Stimulated activated memory B cell treated with anti-CD40 and anti-IgM and Interleukin-4, amounts not matched to agents 10 μg/mL and 1 μg/mL and 100 μg/mL, for 72 hours (primary cell): ENCODE data around the gene SLC24A3.

ENCODE experiments used
- ATAC-seq: fragments of 150-1000 bp; cut with Tn5 transposase; 2 replicates; pipeline ENCODE4 v1.10.0; 2021
- H3K27ac Mint-ChIP-seq: one replicate; pipeline ENCODE4 v1.8.0; 2022; ENCODE audit warnings: mild to moderate bottlenecking, mixed read lengths
- H3K27me3 Mint-ChIP-seq: one replicate; pipeline ENCODE4 v1.8.0; 2022; ENCODE audit warnings: mixed read lengths
- H3K36me3 Mint-ChIP-seq: one replicate; pipeline ENCODE4 v1.8.0; 2022; ENCODE audit warnings: mixed read lengths
- H3K4me1 Mint-ChIP-seq: one replicate; pipeline ENCODE4 v1.8.0; 2022; ENCODE audit warnings: mixed read lengths
- H3K4me3 Mint-ChIP-seq: one replicate; pipeline ENCODE4 v1.8.0; 2022; ENCODE audit warnings: mild to moderate bottlenecking, moderate library complexity, mixed read lengths
- H3K9me3 Mint-ChIP-seq: one replicate; pipeline ENCODE4 v1.8.0; 2022; ENCODE audit warnings: mixed read lengths

SLC24A3 gene

DNA sequence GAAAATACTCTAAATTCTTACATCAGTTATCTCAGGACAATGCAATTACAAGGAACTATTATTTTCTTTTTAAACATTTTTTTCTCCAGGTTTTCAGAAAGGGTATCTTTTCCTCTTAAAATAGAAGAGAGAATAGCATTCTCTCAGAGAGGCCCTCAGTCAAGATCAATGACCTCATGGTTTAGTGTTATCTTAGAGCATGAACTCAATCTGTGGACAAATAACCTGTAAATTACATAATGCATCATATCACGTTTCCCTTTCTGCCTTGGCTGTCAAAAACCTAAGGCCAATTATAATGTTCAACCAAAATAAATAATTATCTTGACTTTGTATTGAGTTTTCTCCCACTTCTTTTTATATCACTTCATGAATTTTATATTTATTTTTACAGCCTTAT is 202.2 kb downstream of the SLC24A3 start:
- Mint-ChIP-seq H3K27me3 (peaks cover 20% of the 10 kb centered on the region), H3K4me1 (no peaks in the 10 kb centered on the region), H3K9me3 (peaks cover 9% of the 10 kb centered on the region), H3K4me3 (no peak overlapping the region), H3K36me3 (no peaks in the 10 kb centered on the region), H3K27ac (no peak overlapping the region)
- no peak for ATAC-seq

DNA sequence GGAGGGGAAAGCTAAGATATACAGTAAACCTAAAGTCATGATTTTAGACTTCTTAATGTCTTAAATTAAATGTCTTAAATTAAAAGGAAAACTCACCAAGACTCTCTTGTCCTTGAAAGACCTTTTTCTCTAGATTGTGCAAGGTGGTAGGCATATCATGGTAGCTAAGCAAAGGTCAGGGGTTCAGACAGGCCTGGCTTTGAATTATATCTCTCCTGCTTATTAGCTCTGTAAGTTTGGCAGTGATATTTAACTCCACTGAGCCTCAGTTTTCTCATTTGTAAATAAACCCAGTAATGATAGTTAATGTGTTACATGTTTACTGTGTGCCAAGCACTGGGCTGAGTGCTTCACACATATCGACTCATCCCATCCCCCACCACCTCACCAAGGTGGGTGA is 203.3 kb downstream of the SLC24A3 start:
- Mint-ChIP-seq H3K36me3 (no peaks in the 10 kb centered on the region), H3K27ac (no peak overlapping the region), H3K9me3 (peaks cover 6% of the 10 kb centered on the region), H3K4me1 (no peaks in the 10 kb centered on the region), H3K4me3 (no peak overlapping the region), H3K27me3 (peaks cover 20% of the 10 kb centered on the region)
- ATAC-seq: no peak

DNA sequence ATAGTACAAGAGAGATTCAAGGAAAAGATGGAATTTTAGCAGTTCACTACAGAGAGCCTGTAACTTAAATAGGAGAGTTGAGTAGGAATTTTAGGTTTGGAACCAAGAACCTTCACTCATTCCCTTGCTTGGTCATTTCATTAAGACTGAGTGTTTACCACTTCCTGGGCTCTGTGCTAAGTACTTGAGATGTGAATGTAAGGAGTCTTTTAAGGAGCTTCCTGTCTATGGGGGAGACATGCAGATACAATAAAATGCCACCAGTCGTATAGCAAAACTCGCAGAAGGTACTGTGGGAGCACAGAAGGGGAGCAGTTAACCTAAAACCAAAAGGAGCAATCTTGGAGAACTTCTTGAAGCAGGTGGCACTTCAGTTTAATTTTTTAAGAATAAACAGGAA is 204.2 kb downstream of the SLC24A3 start:
- H3K4me3 Mint-ChIP-seq: no peak overlapping the region
- H3K9me3 Mint-ChIP-seq: peaks cover 10% of the 10 kb centered on the region
- no peak for ATAC-seq
- no peaks in the 10 kb centered on the region for H3K4me1 Mint-ChIP-seq
- H3K27me3 Mint-ChIP-seq: peaks cover 20% of the 10 kb centered on the region
- no peak overlapping the region for H3K27ac Mint-ChIP-seq
- H3K36me3 Mint-ChIP-seq: no peaks in the 10 kb centered on the region

DNA sequence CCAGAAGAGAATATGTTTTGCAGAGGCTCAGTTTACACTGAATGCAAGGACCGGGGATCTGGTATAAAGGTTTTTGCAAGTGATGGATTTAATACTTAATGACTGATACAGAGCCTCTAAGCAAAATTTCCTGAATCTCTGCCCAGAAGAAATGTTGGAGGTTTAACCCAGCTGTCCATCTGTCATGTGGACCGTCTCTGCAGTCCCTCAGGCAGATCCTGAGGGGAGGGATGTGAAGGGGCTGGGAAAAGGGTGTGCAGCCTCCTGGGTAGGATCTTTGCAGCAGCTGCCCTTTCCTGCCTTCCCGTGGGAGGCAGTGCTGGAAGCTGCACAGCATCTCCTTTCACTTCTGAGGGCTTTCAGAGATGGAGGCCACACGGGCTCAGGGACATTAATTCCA is 207.0 kb downstream of the SLC24A3 start:
- ATAC-seq: no peak
- Mint-ChIP-seq H3K9me3 (peaks cover 11% of the 10 kb centered on the region), H3K36me3 (no peaks in the 10 kb centered on the region), H3K27me3 (peaks cover 11% of the 10 kb centered on the region), H3K4me1 (no peaks in the 10 kb centered on the region), H3K4me3 (no peak overlapping the region), H3K27ac (no peak overlapping the region)

DNA sequence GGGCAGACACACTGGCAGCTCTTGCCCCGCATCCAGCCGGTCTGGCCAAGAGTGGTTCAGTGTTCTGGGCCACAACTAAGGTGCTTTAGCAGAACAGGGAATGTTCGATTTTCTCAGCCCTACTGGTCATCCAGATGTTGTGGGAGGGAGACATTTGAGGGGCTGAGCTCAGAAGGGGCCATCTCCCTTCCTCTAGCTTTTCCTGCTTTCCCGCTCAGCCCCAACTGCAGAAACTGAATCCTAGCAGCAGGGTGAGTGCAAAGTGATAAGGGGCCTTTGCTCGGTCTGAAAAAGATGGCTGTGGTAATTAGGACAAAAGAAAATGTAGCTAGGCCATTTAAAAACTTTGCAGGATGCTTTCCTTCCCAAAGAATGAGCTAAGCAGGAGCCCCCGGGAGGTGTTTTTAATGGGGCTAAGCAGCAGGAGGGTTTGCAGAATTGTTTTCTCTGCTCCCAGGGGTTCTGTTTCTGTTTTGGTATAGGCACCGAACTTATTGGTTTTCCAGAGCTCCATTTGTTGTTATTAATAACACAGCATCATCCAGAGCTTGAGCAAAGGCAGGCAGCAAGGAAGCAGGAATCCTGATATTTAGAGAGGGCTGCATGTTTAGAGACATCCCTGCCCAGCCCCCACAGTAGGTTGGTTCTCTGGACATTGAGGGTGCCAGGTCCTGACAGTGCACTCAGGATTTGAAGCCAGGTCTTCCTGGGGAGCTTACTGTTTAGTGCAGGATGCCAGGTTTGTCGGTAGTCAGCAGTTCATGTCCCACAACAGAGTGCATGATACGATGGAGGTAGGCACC is 210.9 kb downstream of the SLC24A3 start:
- Mint-ChIP-seq H3K4me3 (no peak overlapping the region), H3K36me3 (no peaks in the 10 kb centered on the region), H3K27me3 (no peaks in the 10 kb centered on the region), H3K27ac (no peak overlapping the region), H3K9me3 (peaks cover 10% of the 10 kb centered on the region), H3K4me1 (no peaks in the 10 kb centered on the region)
- no peak for ATAC-seq

DNA sequence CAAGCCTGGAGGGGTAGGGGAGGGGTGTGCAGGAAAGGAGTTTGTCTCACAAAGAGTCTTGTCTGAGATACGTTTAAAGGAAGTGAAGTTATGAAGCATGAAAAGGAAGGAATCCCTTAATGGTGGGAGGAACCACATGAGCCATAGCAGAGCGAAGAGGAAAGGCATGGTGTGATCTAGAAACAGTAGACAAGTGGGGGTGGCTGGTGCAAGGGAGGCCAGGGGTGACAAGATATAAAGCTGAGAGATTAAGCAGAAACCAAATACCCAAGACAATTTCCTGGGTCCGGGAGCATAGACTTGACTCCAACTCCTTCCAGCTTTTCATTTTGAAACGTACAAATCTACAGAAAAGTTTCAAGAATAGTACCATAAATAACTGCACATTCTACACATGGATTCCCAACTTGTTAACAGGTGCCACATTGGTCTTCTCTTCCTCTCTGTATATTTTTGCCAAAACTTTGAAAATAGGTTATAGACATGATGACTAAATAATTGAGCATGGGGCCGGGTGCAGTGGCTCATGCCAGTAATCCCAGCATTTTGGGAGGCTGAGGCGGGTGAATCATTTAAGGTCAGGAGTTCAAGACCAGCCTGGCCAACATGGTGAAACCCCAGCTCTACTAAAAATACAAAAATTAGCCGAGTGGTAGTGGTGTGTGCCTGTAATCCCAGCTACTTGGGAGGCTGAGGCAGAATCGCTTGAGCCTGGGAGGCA is 211.6 kb downstream of the SLC24A3 start:
- Mint-ChIP-seq H3K4me1 (no peaks in the 10 kb centered on the region), H3K9me3 (peaks cover 10% of the 10 kb centered on the region), H3K27ac (no peak overlapping the region), H3K4me3 (no peak overlapping the region), H3K27me3 (no peaks in the 10 kb centered on the region), H3K36me3 (no peaks in the 10 kb centered on the region)
- ATAC-seq: no peak

DNA sequence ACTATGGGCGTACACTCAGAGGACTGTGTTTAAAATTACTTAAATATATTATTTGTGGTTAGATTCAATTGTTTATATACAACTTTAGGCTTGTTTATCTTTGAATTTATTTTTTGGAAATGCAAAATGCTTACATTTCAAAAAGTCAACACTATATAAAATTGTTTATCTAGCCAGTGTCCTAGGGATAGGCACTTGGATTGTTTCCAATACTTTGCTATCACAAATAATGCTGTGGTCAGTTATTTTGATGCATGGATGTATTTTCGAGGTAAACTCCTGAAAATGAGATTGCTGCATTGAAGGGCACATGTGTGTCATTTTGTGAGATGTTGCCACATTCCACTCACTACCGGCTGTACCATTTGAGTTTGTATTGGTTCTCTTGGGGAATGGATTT is 213.9 kb downstream of the SLC24A3 start:
- H3K36me3 Mint-ChIP-seq: no peaks in the 10 kb centered on the region

DNA sequence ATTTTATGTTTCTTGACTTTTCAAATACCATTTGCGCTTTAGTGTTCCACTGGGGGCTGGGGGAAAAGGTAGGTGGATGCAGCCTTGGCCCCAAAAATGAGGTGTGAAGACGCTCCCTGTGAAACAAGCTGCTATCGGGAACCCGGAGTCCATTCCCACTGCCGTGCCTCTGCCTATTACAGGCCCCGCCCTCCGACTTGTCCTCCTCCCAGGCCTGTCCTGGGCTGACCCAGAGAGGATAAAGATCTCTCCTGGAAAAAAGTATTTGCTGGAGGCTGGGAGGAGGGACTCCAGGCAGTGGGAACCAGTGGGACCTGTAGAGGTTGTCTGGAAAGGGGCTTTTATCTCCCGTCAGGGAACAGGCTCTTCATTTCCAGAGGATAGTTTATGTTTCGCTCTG is 215.0 kb downstream of the SLC24A3 start:
- Mint-ChIP-seq H3K4me3 (no peak overlapping the region), H3K27me3 (no peaks in the 10 kb centered on the region), H3K27ac (no peak overlapping the region), H3K36me3 (no peaks in the 10 kb centered on the region), H3K9me3 (peaks cover 6% of the 10 kb centered on the region), H3K4me1 (no peaks in the 10 kb centered on the region)
- ATAC-seq: no peak

More for the DNA sequence above, 213.9 kb downstream of the SLC24A3 start:
- H3K27me3 Mint-ChIP-seq: no peaks in the 10 kb centered on the region
- no peak overlapping the region for H3K4me3 Mint-ChIP-seq
- no peaks in the 10 kb centered on the region for H3K4me1 Mint-ChIP-seq
- H3K9me3 Mint-ChIP-seq: peaks cover 8% of the 10 kb centered on the region
- no peak overlapping the region for H3K27ac Mint-ChIP-seq
- no peak for ATAC-seq

DNA sequence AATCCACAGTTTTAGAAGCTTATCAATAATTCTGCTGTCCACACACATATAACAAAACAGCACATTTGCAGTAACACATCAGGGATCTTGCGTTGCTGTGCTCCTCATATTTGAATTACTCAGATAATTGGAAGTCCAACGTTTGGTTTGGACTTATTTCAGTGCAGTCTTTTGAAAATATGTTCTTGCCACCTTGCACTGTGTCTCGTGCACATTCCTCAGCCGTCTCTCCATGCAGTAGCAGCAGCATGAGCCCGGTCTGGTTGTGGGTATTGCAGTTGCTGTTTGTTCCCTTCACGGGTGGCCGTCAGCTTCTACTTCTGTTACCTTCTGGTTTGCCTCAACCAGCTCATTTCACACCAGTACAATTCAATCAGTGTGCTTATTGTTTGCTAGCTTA is 215.5 kb downstream of the SLC24A3 start:
- Mint-ChIP-seq H3K9me3 (peaks cover 6% of the 10 kb centered on the region), H3K27me3 (no peaks in the 10 kb centered on the region), H3K27ac (no peak overlapping the region), H3K4me3 (no peak overlapping the region), H3K36me3 (no peaks in the 10 kb centered on the region), H3K4me1 (no peaks in the 10 kb centered on the region)
- ATAC-seq: no peak

DNA sequence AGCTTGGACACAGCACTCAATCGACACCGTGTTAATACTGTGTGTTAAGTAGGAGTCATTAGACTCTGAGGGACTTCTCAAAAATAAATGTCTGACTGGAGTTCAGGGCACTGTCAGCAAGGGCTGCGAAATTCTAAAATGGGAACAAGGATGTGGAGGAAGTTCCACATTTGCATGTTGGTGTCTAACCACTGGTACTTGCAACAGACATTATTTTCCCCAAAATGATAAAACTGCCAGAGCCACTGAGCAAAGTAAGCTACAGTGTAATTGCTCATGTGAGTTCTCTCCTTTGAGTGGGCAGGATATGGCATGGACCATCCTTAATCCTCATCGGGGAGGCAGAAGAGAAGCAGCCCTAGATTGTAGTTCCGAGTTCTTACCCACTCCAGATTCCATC is 215.9 kb downstream of the SLC24A3 start:
- ATAC-seq: no peak
- no peak overlapping the region for H3K4me3 Mint-ChIP-seq
- peaks cover 6% of the 10 kb centered on the region for H3K9me3 Mint-ChIP-seq
- H3K36me3 Mint-ChIP-seq: no peaks in the 10 kb centered on the region
- H3K4me1 Mint-ChIP-seq: no peaks in the 10 kb centered on the region
- H3K27ac Mint-ChIP-seq: no peak overlapping the region
- no peaks in the 10 kb centered on the region for H3K27me3 Mint-ChIP-seq

DNA sequence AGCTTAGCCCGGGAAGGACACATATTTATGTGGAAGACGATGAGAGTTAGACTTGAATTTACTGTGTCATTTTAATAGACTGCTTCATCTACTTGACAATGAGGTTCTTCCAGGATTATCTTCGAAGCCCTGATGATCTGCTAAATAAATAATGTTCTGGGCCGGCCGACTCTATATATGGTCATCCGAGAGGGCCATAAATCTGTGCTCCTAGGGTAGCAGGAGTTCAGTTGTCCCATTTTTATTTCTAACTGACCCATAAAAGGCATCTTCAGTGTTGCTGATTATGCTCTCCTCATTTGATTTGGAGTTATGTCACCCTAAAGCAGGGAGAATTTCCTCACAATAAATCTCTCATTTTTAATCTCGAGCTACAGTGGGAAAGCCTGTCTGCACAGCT is 217.1 kb downstream of the SLC24A3 start:
- H3K9me3 Mint-ChIP-seq: peaks cover 3% of the 10 kb centered on the region
- H3K36me3 Mint-ChIP-seq: no peaks in the 10 kb centered on the region
- H3K4me1 Mint-ChIP-seq: peaks cover 6% of the 10 kb centered on the region
- no peak overlapping the region for H3K4me3 Mint-ChIP-seq
- no peaks in the 10 kb centered on the region for H3K27me3 Mint-ChIP-seq
- no peak overlapping the region for H3K27ac Mint-ChIP-seq
- ATAC-seq: no peak

DNA sequence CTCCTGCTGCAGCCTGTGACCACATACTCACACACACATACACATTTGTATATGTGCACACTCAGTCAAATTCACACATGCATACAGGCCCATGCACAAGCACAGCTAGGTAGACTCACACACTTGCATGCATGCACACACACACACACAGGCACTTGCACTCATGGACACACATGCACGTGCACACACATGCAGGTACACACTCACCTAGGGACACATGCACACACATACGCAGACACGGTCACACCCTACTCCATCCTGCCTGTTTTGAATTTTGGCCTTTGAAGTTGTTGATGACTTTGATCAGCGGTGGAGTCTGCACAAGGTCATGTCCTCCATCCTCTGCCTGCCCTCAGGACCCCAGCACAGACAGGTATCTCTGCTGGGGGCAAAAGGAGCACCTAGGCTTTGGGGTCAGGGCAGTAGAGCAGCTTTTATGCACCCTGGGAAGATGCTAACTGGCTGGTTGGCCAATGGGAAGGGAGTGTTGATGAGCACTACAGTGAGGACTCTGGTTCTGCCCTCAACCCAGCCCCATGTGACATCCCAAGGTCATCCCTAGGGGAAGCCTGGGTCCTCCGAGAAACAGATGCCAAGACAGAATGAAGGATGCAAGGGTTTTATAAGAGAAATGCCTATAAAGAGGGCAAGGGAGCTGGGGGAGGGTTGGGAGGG is 218.3 kb downstream of the SLC24A3 start:
- peaks cover 3% of the 10 kb centered on the region for H3K9me3 Mint-ChIP-seq
- H3K4me3 Mint-ChIP-seq: no peak overlapping the region
- no peak overlapping the region for H3K27ac Mint-ChIP-seq
- no peak for ATAC-seq
- H3K4me1 Mint-ChIP-seq: peaks cover 6% of the 10 kb centered on the region
- no peaks in the 10 kb centered on the region for H3K27me3 Mint-ChIP-seq
- H3K36me3 Mint-ChIP-seq: no peaks in the 10 kb centered on the region

DNA sequence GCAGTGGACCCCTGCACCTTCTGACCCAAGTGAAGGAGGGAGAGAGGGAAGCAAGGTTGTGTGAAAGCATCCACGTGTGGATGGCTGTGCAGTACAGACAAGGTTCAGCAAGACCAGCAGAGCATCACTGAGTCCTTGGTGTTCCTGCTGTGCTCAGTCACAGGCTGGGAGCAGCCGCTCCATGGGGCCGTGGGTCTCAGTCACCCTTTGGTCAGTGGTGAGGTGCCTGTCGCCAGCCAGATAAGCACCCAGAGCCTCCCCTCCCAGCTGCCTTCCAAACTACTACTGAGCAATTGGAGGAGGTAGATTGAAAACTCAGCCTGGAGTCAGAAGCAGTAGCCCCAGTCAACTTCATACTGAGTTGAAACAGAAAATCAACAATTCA is 218.9 kb downstream of the SLC24A3 start:
- no peak for ATAC-seq
- Mint-ChIP-seq H3K4me1 (peaks cover 6% of the 10 kb centered on the region), H3K36me3 (no peaks in the 10 kb centered on the region), H3K27ac (no peak overlapping the region), H3K9me3 (peaks cover 3% of the 10 kb centered on the region), H3K27me3 (peaks cover 2% of the 10 kb centered on the region), H3K4me3 (no peak overlapping the region)

DNA sequence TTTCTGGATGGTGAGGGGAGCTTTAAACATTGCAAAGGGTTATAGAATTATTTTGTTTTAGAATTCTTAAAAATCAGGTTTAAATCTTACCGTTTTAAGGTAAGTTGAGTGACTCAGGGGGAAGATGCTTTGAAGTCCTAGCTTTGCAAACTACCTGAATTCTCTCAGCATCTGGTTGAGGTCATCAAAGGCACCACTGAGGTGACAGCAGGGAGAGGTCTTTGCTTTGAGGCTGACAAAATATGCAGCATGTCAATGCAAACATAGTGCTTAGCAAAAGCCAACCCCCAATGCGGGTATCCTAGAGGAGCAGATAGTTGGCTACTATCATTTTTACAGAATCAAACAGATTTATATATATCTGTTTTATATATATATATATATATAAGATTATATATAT is 219.5 kb downstream of the SLC24A3 start:
- ATAC-seq: no peak
- no peaks in the 10 kb centered on the region for H3K9me3 Mint-ChIP-seq
- H3K27ac Mint-ChIP-seq: no peak overlapping the region
- H3K4me3 Mint-ChIP-seq: no peak overlapping the region
- H3K36me3 Mint-ChIP-seq: no peaks in the 10 kb centered on the region
- H3K27me3 Mint-ChIP-seq: peaks cover 8% of the 10 kb centered on the region
- H3K4me1 Mint-ChIP-seq: peaks cover 6% of the 10 kb centered on the region

DNA sequence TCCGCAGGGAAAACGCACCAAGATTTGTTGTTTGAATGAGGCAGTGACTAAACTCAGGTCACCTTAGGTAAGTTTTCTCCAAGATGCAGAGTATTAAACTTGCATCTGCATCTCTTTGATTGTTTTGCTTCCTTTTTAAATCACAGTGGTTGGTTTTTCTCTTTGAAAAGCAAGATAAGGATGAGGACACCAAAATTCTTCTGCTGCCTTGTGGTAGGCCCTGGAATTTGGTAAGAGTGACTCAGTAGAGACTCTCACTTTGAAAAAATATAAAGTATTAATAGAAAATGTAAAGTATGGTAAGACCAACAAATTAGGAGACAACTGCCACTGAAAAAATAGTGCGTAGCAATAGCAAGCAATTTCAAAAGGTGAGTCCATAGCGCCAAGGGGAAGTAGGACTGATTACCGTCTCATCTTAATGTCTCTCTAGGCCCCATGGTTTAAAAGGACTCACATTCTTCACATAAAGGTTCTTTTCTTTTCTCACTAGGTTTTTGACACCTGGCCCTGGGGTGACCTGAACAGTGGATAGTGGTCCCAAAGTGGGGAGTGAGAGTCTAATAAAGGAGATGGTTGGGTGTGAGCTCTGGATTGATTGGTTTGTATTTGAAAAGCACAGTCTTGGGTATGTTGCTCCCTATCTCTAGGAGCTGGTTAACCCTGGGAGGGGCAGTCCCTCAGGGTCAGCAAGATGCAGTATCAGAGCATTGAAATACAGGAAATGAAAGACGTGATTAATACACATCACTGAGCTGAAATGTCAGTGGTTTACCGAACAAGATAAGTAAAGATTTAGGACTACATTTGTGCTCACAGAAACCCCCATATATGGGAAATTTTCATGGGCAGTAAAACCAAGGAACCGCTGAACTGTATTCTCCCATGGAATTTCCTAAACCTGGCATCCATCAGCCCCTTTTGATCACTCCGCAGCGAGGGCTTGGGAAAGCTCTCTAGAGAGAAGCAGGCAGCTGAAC is 221.2 kb downstream of the SLC24A3 start:
- Mint-ChIP-seq H3K27me3 (peaks cover 8% of the 10 kb centered on the region), H3K36me3 (no peaks in the 10 kb centered on the region), H3K9me3 (no peaks in the 10 kb centered on the region), H3K27ac (no peak overlapping the region), H3K4me1 (peaks cover 6% of the 10 kb centered on the region), H3K4me3 (no peak overlapping the region)
- peak; percentile 62 for ATAC-seq
